H9 (cell line): ENCODE data around the gene P2RY8. TPM values are rescaled to one million over a fixed set of nuclear protein-coding genes. Genes with fewer than 3 reads are reported as not detected.

ENCODE experiments used
- DNase-seq: peaks from one replicate; pipeline ENCODE4 v3.0.0-alpha.2; 2017
- H2AFZ ChIP-seq: one replicate; pipeline ENCODE4 v1.6.1; 2013; ENCODE audit warnings: mild to moderate bottlenecking, low read length, control low read depth, moderate library complexity
- H2AK5ac ChIP-seq: 2 replicates; pipeline ENCODE4 v1.6.1; 2013; ENCODE audit warnings: low read length, control low read depth, mixed read lengths; ENCODE audit not compliant: insufficient read length
- H2BK120ac ChIP-seq: one replicate; pipeline ENCODE4 v1.6.1; 2013; ENCODE audit warnings: low read depth, mild to moderate bottlenecking, low read length, control low read depth, inconsistent platforms; ENCODE audit not compliant: poor library complexity, severe bottlenecking
- H2BK12ac ChIP-seq: 2 replicates; pipeline ENCODE4 v1.6.1; 2013; ENCODE audit warnings: low read length, control low read depth, mixed read lengths, low read depth; ENCODE audit not compliant: insufficient read length
- H2BK15ac ChIP-seq: 2 replicates; pipeline ENCODE4 v1.6.1; 2013; ENCODE audit warnings: low read depth, low read length, control low read depth
- H2BK20ac ChIP-seq: one replicate; pipeline ENCODE4 v1.6.1; 2013; ENCODE audit warnings: low read depth, mild to moderate bottlenecking, low read length, control low read depth, inconsistent platforms; ENCODE audit not compliant: poor library complexity, severe bottlenecking
- H2BK5ac ChIP-seq: 2 replicates; pipeline ENCODE4 v1.6.1; 2013; ENCODE audit warnings: low read length, control low read depth, mixed read lengths; ENCODE audit not compliant: insufficient read length
- H3K14ac ChIP-seq: 2 replicates; pipeline ENCODE4 v1.6.1; 2013; ENCODE audit warnings: low read length, control low read depth; ENCODE audit not compliant: insufficient read depth
- H3K18ac ChIP-seq: 2 replicates; pipeline ENCODE4 v1.6.1; 2013; ENCODE audit warnings: low read depth, mild to moderate bottlenecking, mixed read lengths, low read length, control low read depth; ENCODE audit not compliant: insufficient read length
- H3K23ac ChIP-seq: 2 replicates; pipeline ENCODE4 v1.6.1; 2013; ENCODE audit warnings: low read length, control low read depth, mixed read lengths, low read depth; ENCODE audit not compliant: insufficient read length
- H3K23me2 ChIP-seq: 2 replicates; pipeline ENCODE4 v1.6.1; 2013; ENCODE audit warnings: low read depth, mild to moderate bottlenecking, mixed read lengths, low read length, control low read depth; ENCODE audit not compliant: insufficient read length, poor library complexity, severe bottlenecking
- H3K27ac ChIP-seq: 2 replicates; pipeline ENCODE4 v1.5.1; 2013; ENCODE audit warnings: low read length, control low read depth, mixed read lengths, low read depth; ENCODE audit not compliant: insufficient read length
- H3K27me3 ChIP-seq: 2 replicates; pipeline ENCODE4 v1.6.1; 2013; ENCODE audit warnings: low read length, control low read depth, inconsistent platforms; ENCODE audit not compliant: insufficient read depth
- H3K4ac ChIP-seq: 2 replicates; pipeline ENCODE4 v1.6.1; 2013; ENCODE audit warnings: low read depth, mild to moderate bottlenecking, control low read depth, inconsistent platforms, low read length, moderate library complexity
- H3K4me1 ChIP-seq: 2 replicates; pipeline ENCODE4 v1.6.1; 2013; ENCODE audit warnings: low read length, control low read depth, inconsistent platforms; ENCODE audit not compliant: insufficient read depth
- H3K4me2 ChIP-seq: 2 replicates; pipeline ENCODE4 v1.6.1; 2013; ENCODE audit warnings: low read length, control low read depth, mixed read lengths; ENCODE audit not compliant: insufficient read length, insufficient read depth
- H3K56ac ChIP-seq: 2 replicates; pipeline ENCODE4 v1.6.1; 2013; ENCODE audit warnings: low read depth, mild to moderate bottlenecking, mixed read lengths, low read length, control low read depth; ENCODE audit not compliant: insufficient read length
- H3K79me1 ChIP-seq: 2 replicates; pipeline ENCODE4 v1.6.1; 2013; ENCODE audit warnings: low read depth, mild to moderate bottlenecking, moderate library complexity, low read length, control low read depth, inconsistent platforms; ENCODE audit not compliant: insufficient read depth, poor library complexity, severe bottlenecking
- H3K79me2 ChIP-seq: 2 replicates; pipeline ENCODE4 v1.6.1; 2013; ENCODE audit warnings: low read length, control low read depth, inconsistent platforms; ENCODE audit not compliant: insufficient read depth
- H3K9ac ChIP-seq: 2 replicates; pipeline ENCODE4 v1.6.1; 2013; ENCODE audit warnings: low read length, control low read depth, mixed read lengths; ENCODE audit not compliant: insufficient read length; ENCODE audit errors: extremely low read depth
- H3K9me3 ChIP-seq: one replicate; pipeline ENCODE4 v1.6.1; 2013; ENCODE audit warnings: low read depth, low read length, inconsistent platforms; ENCODE audit not compliant: control insufficient read depth
- H3T11ph ChIP-seq: one replicate; pipeline ENCODE4 v1.6.1; 2013; ENCODE audit warnings: mild to moderate bottlenecking, low read length, control low read depth, inconsistent platforms
- H4K20me1 ChIP-seq: one replicate; pipeline ENCODE4 v1.6.1; 2013; ENCODE audit not compliant: control insufficient read depth, insufficient read length, insufficient read depth
- H4K5ac ChIP-seq: 2 replicates; pipeline ENCODE4 v1.6.1; 2013; ENCODE audit warnings: low read depth, mild to moderate bottlenecking, mixed read lengths, low read length, control low read depth; ENCODE audit not compliant: insufficient read length
- H4K8ac ChIP-seq: replicated peaks from 2 replicates; pipeline ENCODE4 v1.6.1; 2013; ENCODE audit warnings: low read length, control low read depth, mixed read lengths, low read depth; ENCODE audit not compliant: insufficient read length
- H4K91ac ChIP-seq: 2 replicates; pipeline ENCODE4 v1.6.1; 2013; ENCODE audit warnings: low read depth, mild to moderate bottlenecking, moderate library complexity, mixed read lengths, low read length, control low read depth; ENCODE audit not compliant: insufficient read length
- H3K27ac Mint-ChIP-seq, 3 experiments: 2 replicates in 2 of 3; 3 replicates in 1 of 3; pipeline ENCODE4 v1.8.0; 2020 to 2021; ENCODE audit warnings: mixed read lengths in 3 of 3, mild to moderate bottlenecking in 1 of 3, moderate library complexity in 1 of 3
- H3K27me3 Mint-ChIP-seq: 2 replicates; pipeline ENCODE4 v1.8.0; 2021; ENCODE audit warnings: low read depth, mild to moderate bottlenecking, moderate library complexity, mixed read lengths
- H3K36me3 Mint-ChIP-seq, 3 experiments: 2 replicates in 2 of 3; 3 replicates in 1 of 3; pipeline ENCODE4 v1.8.0; 2020 to 2021; ENCODE audit warnings: low read depth in 3 of 3, mixed read lengths in 3 of 3; ENCODE audit not compliant: insufficient read depth in 1 of 3
- H3K4me1 Mint-ChIP-seq, 2 experiments: 2 replicates each; pipeline ENCODE4 v1.8.0; 2020; ENCODE audit warnings: mixed read lengths in 2 of 2
- H3K4me3 Mint-ChIP-seq, 2 experiments: 2 replicates in 1 of 2; 3 replicates in 1 of 2; pipeline ENCODE4 v1.8.0; 2020 to 2021; ENCODE audit warnings: mild to moderate bottlenecking in 2 of 2, mixed read lengths in 2 of 2, moderate library complexity in 1 of 2
- H3K9me3 Mint-ChIP-seq, 2 experiments: 2 replicates in 1 of 2; 3 replicates in 1 of 2; pipeline ENCODE4 v1.8.0; 2020; ENCODE audit warnings: mild to moderate bottlenecking in 2 of 2, mixed read lengths in 2 of 2, moderate library complexity in 1 of 2
- CTCF ChIP-seq: fragments of 200-600 bp; sonication (generic); conservative IDR thresholded peaks from 3 replicates; pipeline ENCODE4 v1.8.0; 2021; ENCODE audit warnings: antibody characterized with exemption, mild to moderate bottlenecking
- WGBS: extraction: QIAGEN DNeasy Blood & Tissue Kit; methylation state at CpG from one replicate; pipeline ENCODE4 v1.1.7; 2013; ENCODE audit warnings: missing lambda C conversion rate, low lambda C conversion rate, mixed read lengths; ENCODE audit not compliant: insufficient read length; ENCODE audit errors: extremely low coverage; 5-methylcytosine and 5-hydroxymethylcytosine counted together
- total RNA-seq: library from RNA; stranded (reverse); gene quantifications from 2 replicates; pipeline ENCODE4 v1.2.1, GENCODE V29; 2021

The P2RY8 gene
- total RNA-seq, 1 experiment from 2014 or later, result not detected

GRCh38 chrX:1485033-1485432 lies 52.0 kb downstream of the P2RY8 start:
- Mint-ChIP-seq H3K27ac (no peak overlapping the region), H3K9me3 (peaks cover 18 to 19% of the 10 kb centered on the region in 2 experiments), H3K36me3 (peaks cover 0 to 10% (median 4%) of the 10 kb centered on the region in 3 experiments; a peak in 5 of 7 replicates), H3K4me3 (no peak overlapping the region), H3K4me1 (peaks cover 8 to 9% of the 10 kb centered on the region in 2 experiments), H3K27me3 (peaks cover 9% of the 10 kb centered on the region)
- Histone ChIP-seq H3K27ac (no peak overlapping the region), H3K4me1 (peaks cover 2% of the 10 kb centered on the region; the same call in 1 of the 2 replicates), H3K18ac (no peak overlapping the region), H3K79me2 (no peaks in the 10 kb centered on the region), H3K23me2 (peaks cover 3% of the 10 kb centered on the region), H2BK12ac (no peak overlapping the region), H4K91ac (no peak overlapping the region), H4K20me1 (no peaks in the 10 kb centered on the region), H2BK120ac (no peak overlapping the region), H3T11ph (no peak overlapping the region), H3K23ac (no peak overlapping the region), H2BK20ac (no peak overlapping the region), H3K4me2 (no peak overlapping the region), H3K27me3 (no peaks in the 10 kb centered on the region), H2AK5ac (no peak overlapping the region), H3K79me1 (no peaks in the 10 kb centered on the region), H2BK5ac (no peak overlapping the region), H2AFZ (no peak overlapping the region), H4K8ac (no peak overlapping the region), H2BK15ac (no peak overlapping the region), H4K5ac (no peak overlapping the region), H3K9ac (no peak overlapping the region), H3K14ac (no peak overlapping the region), H3K4ac (no peak overlapping the region), H3K9me3 (no peaks in the 10 kb centered on the region), H3K56ac (no peak overlapping the region)
- no peak for DNase-seq
- no peak for TF ChIP-seq CTCF
- no CpG with 5 or more reads among the region's 9 CpGs for WGBS
